ENCODE data around the gene STRN3.
"Not testable (repeated sequence)": the region's sequence is repeated elsewhere in the genome, so short reads cannot be mapped to it uniquely, and the experiment has no call there.

DNA sequence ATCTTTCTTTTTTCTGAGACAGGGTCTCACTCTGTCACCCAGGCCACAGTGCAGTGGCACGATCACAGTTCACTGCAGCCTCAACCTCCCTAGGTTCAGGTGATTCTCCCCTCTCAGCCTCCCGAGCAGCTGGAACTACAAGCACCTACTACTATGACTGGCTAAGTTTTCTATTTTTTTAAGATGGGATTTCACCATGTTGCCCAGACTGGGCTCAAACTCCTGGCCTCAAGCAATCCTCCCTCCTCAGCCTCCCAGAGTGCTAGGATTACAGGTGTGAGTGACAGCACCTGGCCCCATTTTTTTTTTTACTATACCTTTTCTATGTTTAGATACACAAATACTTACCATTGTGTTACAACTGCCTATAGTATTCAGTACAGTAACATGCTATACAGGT is 63.6 kb downstream of the STRN3 start:
- TF ChIP-seq POLR2A (IDR thresholded peaks at IDR 0.05; ENCODE audit: low read depth, low read length); POLR2AphosphoS5 (IDR thresholded peaks at IDR 0.05; ENCODE audit: low read depth, low read length); TAF1 (IDR thresholded peaks at IDR 0.05; ENCODE audit: borderline replicate concordance, low read depth, low read length): not testable (repeated sequence)
